H1 (cell line): ENCODE results near the gene METTL8. TPM values are rescaled to one million over a fixed set of nuclear protein-coding genes. Genes with fewer than 3 reads are reported as not detected.

Experiments
- CTCF ChIA-PET: fragments of 300-600 bp; sonication (Branson Sonifier 250); formaldehyde crosslinking; loops from one replicate; lab custom pipeline; 2021; ENCODE audit not compliant: partially characterized antibody; lab: Charles Lee
- POLR2A ChIA-PET: fragments of 300-600 bp; sonication (Branson Sonifier 250); formaldehyde crosslinking; loops from one replicate; lab custom pipeline; 2021; ENCODE audit warnings: inconsistent platforms; ENCODE audit not compliant: partially characterized antibody; lab: Charles Lee
- DNase-seq, 2 experiments: peaks; one replicate each; pipeline versions ENCODE4 v3.0.0 to v3.0.0-alpha.2; 2010 to 2022; ENCODE audit warnings: low spot score in 2 of 2, low read depth in 1 of 2, mixed read lengths in 1 of 2
- FAIRE-seq: peaks from 2 replicates; lab custom pipeline; 2011; peaks lifted over from hg19 to GRCh38; lab: Jason Lieb, UNC
- H2AFZ ChIP-seq: 2 replicates; pipeline ENCODE4 v1.8.1; 2012; ENCODE audit warnings: low read length, inconsistent platforms
- H2AK5ac ChIP-seq: 2 replicates; pipeline ENCODE4 v1.6.1; 2013; ENCODE audit warnings: low read depth, low read length
- H2BK120ac ChIP-seq: replicated peaks from 2 replicates; pipeline ENCODE3; 2013; ENCODE audit warnings: low read depth, low read length, inconsistent platforms
- H2BK12ac ChIP-seq: 2 replicates; pipeline ENCODE4 v1.6.1; 2013; ENCODE audit warnings: low read depth, low read length
- H2BK15ac ChIP-seq: 2 replicates; pipeline ENCODE4 v1.6.1; 2013; ENCODE audit warnings: low read length
- H2BK20ac ChIP-seq: 2 replicates; pipeline ENCODE4 v1.6.1; 2013; ENCODE audit warnings: low read length
- H2BK5ac ChIP-seq: 2 replicates; pipeline ENCODE4 v1.6.1; 2013; ENCODE audit warnings: low read depth, low read length
- H3K14ac ChIP-seq: 2 replicates; pipeline ENCODE4 v1.6.1; 2013; ENCODE audit warnings: inconsistent platforms; ENCODE audit not compliant: insufficient read length
- H3K18ac ChIP-seq: 2 replicates; pipeline ENCODE4 v1.6.1; 2013; ENCODE audit warnings: low read length; ENCODE audit errors: extremely low read depth
- H3K23ac ChIP-seq: 2 replicates; pipeline ENCODE4 v1.6.1; 2013; ENCODE audit warnings: inconsistent platforms; ENCODE audit not compliant: insufficient read length
- H3K23me2 ChIP-seq: 2 replicates; pipeline ENCODE4 v1.6.1; 2013; ENCODE audit warnings: low read depth, low read length
- H3K27ac ChIP-seq: 2 replicates; pipeline ENCODE4 v1.6.1; 2011; ENCODE audit warnings: low read depth, low read length, inconsistent platforms
- H3K27me3 ChIP-seq, 4 experiments: replicated peaks in 1 of 4; 1 replicate in 1 of 4; 2 replicates in 3 of 4; pipeline versions ENCODE4 v1.6.1 to v1.8.1; 2011 to 2013; ENCODE audit warnings: low read length in 3 of 4, mild to moderate bottlenecking in 3 of 4, inconsistent platforms in 2 of 4, mixed read lengths in 2 of 4, moderate library complexity in 1 of 4; ENCODE audit not compliant: control insufficient read depth in 3 of 4, insufficient read depth in 3 of 4; ENCODE audit errors: extremely low read depth in 1 of 4
- H3K36me3 ChIP-seq, 4 experiments: 2 replicates each; pipeline versions ENCODE4 v1.6.1 to v1.8.1; 2011 to 2013; ENCODE audit warnings: mild to moderate bottlenecking in 4 of 4, low read length in 3 of 4, moderate library complexity in 2 of 4, control low read depth in 1 of 4, inconsistent platforms in 1 of 4; ENCODE audit not compliant: insufficient read depth in 4 of 4, control insufficient read depth in 2 of 4
- H3K4ac ChIP-seq: replicated peaks from 2 replicates; pipeline ENCODE3; 2013; ENCODE audit warnings: low read length, low read depth, mixed read lengths, inconsistent platforms; ENCODE audit not compliant: insufficient read length
- H3K4me1 ChIP-seq, 4 experiments: replicated peaks in 1 of 4; 1 replicate in 1 of 4; 2 replicates in 3 of 4; pipeline versions ENCODE4 v1.6.1 to v1.8.1; 2011 to 2013; ENCODE audit warnings: low read length in 3 of 4, inconsistent platforms in 2 of 4, mixed read lengths in 1 of 4; ENCODE audit not compliant: insufficient read depth in 4 of 4, control insufficient read depth in 3 of 4
- H3K4me2 ChIP-seq, 2 experiments: 2 replicates each; pipeline versions ENCODE4 v1.6.1 to v1.8.1; 2011 to 2013; ENCODE audit warnings: low read depth in 2 of 2, low read length in 2 of 2, control low read depth in 1 of 2, inconsistent platforms in 1 of 2, mild to moderate bottlenecking in 1 of 2; ENCODE audit not compliant: insufficient read depth in 1 of 2
- H3K4me3 ChIP-seq, 4 experiments: fragments of 200-600, 300-600 bp in 1 of 4; sonication (generic), shearing (Covaris generic), sonication (Bioruptor Twin) in 1 of 4; 2 replicates each; pipeline versions ENCODE4 v1.5.1 to v1.8.1; 2011 to 2016; ENCODE audit warnings: low read length in 4 of 4, low read depth in 3 of 4, control low read depth in 2 of 4, inconsistent platforms in 2 of 4, mild to moderate bottlenecking in 2 of 4, mixed read lengths in 1 of 4, moderate library complexity in 1 of 4; ENCODE audit not compliant: insufficient read depth in 2 of 4; ENCODE audit errors: extremely low read depth in 1 of 4
- H3K56ac ChIP-seq: replicated peaks from 2 replicates; pipeline ENCODE3; 2013; ENCODE audit warnings: low read depth, mild to moderate bottlenecking, mixed read lengths, low read length, inconsistent platforms; ENCODE audit not compliant: insufficient read length
- H3K79me1 ChIP-seq: 2 replicates; pipeline ENCODE4 v1.6.1; 2013; ENCODE audit warnings: low read depth, low read length, control low read depth
- H3K79me2 ChIP-seq, 2 experiments: 2 replicates each; pipeline versions ENCODE4 v1.6.1 to v1.8.1; 2012 to 2013; ENCODE audit warnings: low read length in 2 of 2, mild to moderate bottlenecking in 2 of 2, inconsistent platforms in 1 of 2; ENCODE audit not compliant: insufficient read depth in 2 of 2, control insufficient read depth in 1 of 2
- H3K9ac ChIP-seq, 4 experiments: replicated peaks in 1 of 4; 1 replicate in 1 of 4; 2 replicates in 3 of 4; pipeline versions ENCODE4 v1.6.1 to v1.8.1; 2011 to 2013; ENCODE audit warnings: low read depth in 3 of 4, low read length in 3 of 4, control low read depth in 2 of 4, mild to moderate bottlenecking in 2 of 4, moderate library complexity in 2 of 4, inconsistent platforms in 1 of 4; ENCODE audit errors: extremely low read depth in 1 of 4
- H3K9me3 ChIP-seq, 2 experiments: 2 replicates each; pipeline versions ENCODE4 v1.6.1 to v1.8.1; 2012 to 2013; ENCODE audit warnings: mild to moderate bottlenecking in 2 of 2, moderate library complexity in 2 of 2, control low read depth in 1 of 2, inconsistent platforms in 1 of 2, low read depth in 1 of 2, low read length in 1 of 2, mixed read lengths in 1 of 2; ENCODE audit not compliant: insufficient read depth in 2 of 2
- H4K20me1 ChIP-seq, 2 experiments: replicated peaks in 1 of 2; 2 replicates each; pipeline versions ENCODE3 to v1.8.1; 2011 to 2013; ENCODE audit warnings: inconsistent platforms in 2 of 2, low read length in 2 of 2, mild to moderate bottlenecking in 1 of 2; ENCODE audit not compliant: insufficient read depth in 2 of 2, control insufficient read depth in 1 of 2
- H4K5ac ChIP-seq: 2 replicates; pipeline ENCODE4 v1.6.1; 2013; ENCODE audit warnings: low read length, low read depth, mixed read lengths, inconsistent platforms; ENCODE audit not compliant: insufficient read length
- H4K8ac ChIP-seq: 2 replicates; pipeline ENCODE4 v1.8.0; 2013; ENCODE audit warnings: mild to moderate bottlenecking, moderate library complexity, low read length, inconsistent platforms; ENCODE audit not compliant: insufficient read depth; ENCODE audit errors: extremely low read depth
- H4K91ac ChIP-seq: replicated peaks from 2 replicates; pipeline ENCODE3; 2013; ENCODE audit warnings: low read length, mixed read lengths, inconsistent platforms; ENCODE audit not compliant: insufficient read length
- BCL11A ChIP-seq, 2 experiments: IDR thresholded peaks; one replicate each; pipeline ENCODE4 v1.6.1; 2011; ENCODE audit warnings: low read depth in 2 of 2, low read length in 2 of 2, mild to moderate bottlenecking in 2 of 2
- BRCA1 ChIP-seq: IDR thresholded peaks from 2 replicates; pipeline ENCODE4 v1.6.1; 2012; ENCODE audit warnings: low read depth, low read length, improper control_type of control experiment
- CEBPB ChIP-seq: IDR thresholded peaks from 2 replicates; pipeline ENCODE4 v1.6.1; 2012; ENCODE audit warnings: low read depth, low read length
- CREB1 ChIP-seq: IDR thresholded peaks from 2 replicates; pipeline ENCODE4 v1.6.1; 2012; ENCODE audit warnings: inconsistent platforms
- EGR1 ChIP-seq: IDR thresholded peaks from 2 replicates; pipeline ENCODE4 v1.6.1; 2011; ENCODE audit warnings: low read depth, low read length, borderline replicate concordance
- EZH2 ChIP-seq: fragments of 200-600 bp; sonication (generic); IDR thresholded peaks from 2 replicates; pipeline ENCODE4 v1.7.1; 2012; ENCODE audit warnings: low read depth, mild to moderate bottlenecking, moderate library complexity, low read length, inconsistent platforms; ENCODE audit not compliant: severe bottlenecking
- KDM5A ChIP-seq: fragments of 200-600 bp; IDR thresholded peaks from 2 replicates; pipeline ENCODE4 v1.7.1; 2012; ENCODE audit warnings: mild to moderate bottlenecking, low read length, inconsistent platforms, mixed read lengths
- MAFK ChIP-seq: IDR thresholded peaks from 2 replicates; pipeline ENCODE4 v1.6.1; 2012; ENCODE audit warnings: low read depth, mild to moderate bottlenecking, improper control_type of control experiment, low read length
- POLR2A ChIP-seq, 2 experiments: IDR thresholded peaks; 1 replicate in 1 of 2; 2 replicates in 1 of 2; pipeline ENCODE4 v1.6.1; 2011; ENCODE audit warnings: low read depth in 2 of 2, low read length in 2 of 2, mild to moderate bottlenecking in 2 of 2; ENCODE audit errors: control extremely low read depth in 1 of 2
- RFX5 ChIP-seq: IDR thresholded peaks from 2 replicates; pipeline ENCODE4 v1.6.1; 2011; ENCODE audit warnings: low read depth, low read length, improper control_type of control experiment, borderline replicate concordance
- SP2 ChIP-seq: IDR thresholded peaks from 2 replicates; pipeline ENCODE4 v1.6.1; 2012; ENCODE audit warnings: mild to moderate bottlenecking, low read length, inconsistent platforms
- YY1 ChIP-seq: IDR thresholded peaks from 2 replicates; pipeline ENCODE4 v1.6.1; 2011; ENCODE audit warnings: low read depth, mild to moderate bottlenecking, low read length
- WGBS, 2 experiments: shearing (Covaris generic) in 1 of 2; methylation state at CpG; one replicate each; pipeline versions ENCODE4 v1.1.6 to v1.1.7; 2013 to 2015; ENCODE audit warnings: low lambda C conversion rate in 2 of 2, mixed read lengths in 2 of 2, inconsistent platforms in 1 of 2, low coverage in 1 of 2, missing lambda C conversion rate in 1 of 2; ENCODE audit not compliant: insufficient replicate concordance in 2 of 2, insufficient coverage in 1 of 2, insufficient read length in 1 of 2; ENCODE audit errors: extremely low coverage in 1 of 2, missing lambda C conversion rate in 1 of 2; 5-methylcytosine and 5-hydroxymethylcytosine counted together
- polyA plus RNA-seq, 7 experiments: library from polyadenylated mRNA; depleted of rRNA in 3 of 7; stranded (reverse) in 5 of 7; unstranded in 2 of 7; fragments of >200 nt in 5 of 7; fragments of 200-250 nt in 2 of 7; gene quantifications; 1 replicate in 5 of 7; 2 replicates in 1 of 7; 4 replicates in 1 of 7; pipeline versions ENCODE4 v1.2.1 to v1.2.3, GENCODE V29; 2011 to 2013; ENCODE audit warnings: missing spikeins in 2 of 7, mixed read lengths in 2 of 7
- total RNA-seq: library from RNA; stranded (reverse); fragmentation: NEBNext Ultra II Directional; extraction: Animal tissue kit (Norgen Biotek cat#: 25700); gene quantifications from 2 replicates; pipeline ENCODE4 v1.2.1, GENCODE V29; 2021
- TF ChIP-seq, protein P1 (sequence below): IDR thresholded peaks from 2 replicates; pipeline ENCODE4 v1.6.1; 2012; ENCODE audit warnings: inconsistent platforms

The METTL8 gene
- total and polyA plus RNA-seq, 2 of the 8 experiments (the other 6 are each of a cell fraction or from before 2014, with no cell fraction given) = 17.6 to 79.7 TPM

DNA sequence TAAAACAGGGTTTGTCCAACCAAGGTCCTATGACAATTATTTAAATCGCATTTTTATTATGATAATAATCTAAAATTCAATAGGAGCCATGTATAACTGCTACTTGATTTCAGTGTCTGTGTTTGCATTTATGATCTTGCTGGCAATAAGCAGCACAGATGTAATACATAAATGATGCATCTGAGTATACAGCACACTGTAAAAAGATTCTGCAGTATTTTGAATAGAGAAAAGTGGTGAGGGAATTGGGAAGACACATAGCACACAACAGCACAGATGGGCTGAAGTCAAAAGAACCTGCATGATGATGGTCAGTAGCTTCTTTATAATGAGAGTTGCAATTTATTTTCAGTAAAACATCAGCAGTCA is 26.1 kb downstream of the METTL8 start:
- Histone ChIP-seq H3K56ac (no peak overlapping the region), H3K4me1 (peaks cover 0 to 13% (median 9%) of the 10 kb centered on the region in 4 experiments; a peak in 6 of 7 replicates), H3K4me2 (no peak overlapping the region), H3K9me3 (peaks cover 0 to 1% of the 10 kb centered on the region in 2 experiments; a peak in 2 of 4 replicates), H3K23me2 (no peaks in the 10 kb centered on the region), H3K14ac (no peak overlapping the region), H3K4ac (no peak overlapping the region), H3K4me3 (no peak overlapping the region), H4K91ac (no peak overlapping the region), H4K8ac (no peak overlapping the region), H3K27ac (no peak overlapping the region), H2BK15ac (no peak overlapping the region), H2BK5ac (no peak overlapping the region), H4K5ac (no peak overlapping the region), H4K20me1 (no peaks in the 10 kb centered on the region), H3K79me2 (peaks cover 0 to 90% of the 10 kb centered on the region in 2 experiments; a peak in 3 of 4 replicates), H2AK5ac (no peak overlapping the region), H3K18ac (no peak overlapping the region), H2BK12ac (no peak overlapping the region), H2BK120ac (no peak overlapping the region), H3K27me3 (no peaks in the 10 kb centered on the region), H3K79me1 (no peaks in the 10 kb centered on the region), H2BK20ac (no peak overlapping the region), H2AFZ (no peak overlapping the region), H3K9ac (no peak overlapping the region), H3K23ac (no peak overlapping the region), H3K36me3 (peaks cover 0 to 2% (median 0%) of the 10 kb centered on the region in 4 experiments; a peak in 1 of 8 replicates)
- no peak for TF ChIP-seq EGR1
- TF ChIP-seq SP2 = no peak
- no peak for TF ChIP-seq BRCA1
- TF ChIP-seq BCL11A (IDR thresholded peaks at IDR 0.05; ENCODE audit: low read depth in 2 of 2, low read length in 2 of 2) = no peak
- TF ChIP-seq CEBPB = no peak
- TF ChIP-seq KDM5A = no peak
- TF ChIP-seq YY1 = no peak
- TF ChIP-seq MAFK = no peak
- no peak for TF ChIP-seq EZH2
- no peak for TF ChIP-seq RFX5
- TF ChIP-seq, protein P1, sequence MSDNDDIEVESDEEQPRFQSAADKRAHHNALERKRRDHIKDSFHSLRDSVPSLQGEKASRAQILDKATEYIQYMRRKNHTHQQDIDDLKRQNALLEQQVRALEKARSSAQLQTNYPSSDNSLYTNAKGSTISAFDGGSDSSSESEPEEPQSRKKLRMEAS = no peak
- TF ChIP-seq POLR2A (IDR thresholded peaks at IDR 0.05; ENCODE audit: control extremely low read depth in 1 of 2, low read depth in 2 of 2, low read length in 2 of 2) = no peak
- no peak for TF ChIP-seq CREB1
- WGBS, 2 experiments = 92% methylated on average over 1 of the region's 1 CpG; no CpG with 5 or more reads in 1 of the 2 experiments
- POLR2A ChIA-PET = interaction anchor here (1.0 kb wide), 1 partner anchor 9 kb away, joined by 3 read pairs; no protein-coding TSS in a partner anchor
- no peak for FAIRE-seq
- CTCF ChIA-PET = interaction anchor here (1.7 kb wide), 1 partner anchor 9 kb away, joined by 8 read pairs; no protein-coding TSS in a partner anchor
- no peak for DNase-seq
